K562 (cell line): ENCODE data around the gene GAK. TPM values are rescaled to one million over a fixed set of nuclear protein-coding genes. Genes with fewer than 3 reads are reported as not detected.

ENCODE experiments used
- ATAC-seq: fragments of 200-7000 bp; cut with Tn5 transposase; 3 replicates; pipeline ENCODE4 v1.9.1; 2020; ENCODE audit warnings: moderate library complexity
- BruUV-seq: library from RNA; stranded (reverse); fragments of 400-500 nt; replicated peaks from 2 replicates; lab custom pipeline; 2021; lab: Mats Ljungman, UMichigan
- CTCF ChIA-PET: fragments of 300-600 bp; formaldehyde crosslinking; extraction: SDS; loops from one replicate; lab custom pipeline; 2021; ENCODE audit warnings: low intra/inter-chr PET ratio; lab: Yijun Ruan, JAX
- POLR2A ChIA-PET: fragments of 300-600, 350-650 bp; sonication (Branson Sonifier 250); formaldehyde crosslinking; extraction: SDS; loops from one replicate; lab custom pipeline; 2021; ENCODE audit warnings: antibody characterized with exemption, inconsistent platforms; lab: Yijun Ruan, JAX
- DNase-seq, 4 experiments: peaks; one replicate each; pipeline versions ENCODE4 v3.0.0 to v3.0.0-alpha.2; 2011 to 2018; ENCODE audit warnings: low spot score in 3 of 4, mixed read lengths in 3 of 4; ENCODE audit errors: extremely low read depth in 1 of 4
- FAIRE-seq: peaks from 2 replicates; lab custom pipeline; 2011; peaks lifted over from hg19 to GRCh38; lab: Jason Lieb, UNC
- H2AFZ ChIP-seq: 2 replicates; pipeline ENCODE4 v1.6.0; 2011; ENCODE audit warnings: low read depth, low read length, control low read depth, inconsistent platforms
- H3K27ac ChIP-seq: fragments of 200-600 bp; 3 replicates; pipeline ENCODE4 v1.8.0; 2011; ENCODE audit warnings: low read depth, mild to moderate bottlenecking, control low read depth, inconsistent platforms, low read length, moderate library complexity, mixed read lengths; ENCODE audit errors: extremely low read depth
- H3K27me3 ChIP-seq, 2 experiments: fragments of 300-600 bp in 1 of 2; 2 replicates in 1 of 2; 3 replicates in 1 of 2; pipeline versions ENCODE4 v1.6.0 to v1.8.0; 2011; ENCODE audit warnings: inconsistent platforms in 2 of 2, low read length in 2 of 2, mild to moderate bottlenecking in 1 of 2, mixed read lengths in 1 of 2, moderate library complexity in 1 of 2; ENCODE audit not compliant: control insufficient read depth in 2 of 2, insufficient read depth in 2 of 2
- H3K36me3 ChIP-seq: fragments of 300-600 bp; 3 replicates; pipeline ENCODE4 v1.8.0; 2011; ENCODE audit warnings: mild to moderate bottlenecking, low read length, inconsistent platforms; ENCODE audit not compliant: control insufficient read depth, insufficient read depth
- H3K4me1 ChIP-seq, 2 experiments: fragments of 200-600 bp in 1 of 2; replicated peaks in 1 of 2; 2 replicates in 1 of 2; 3 replicates in 1 of 2; pipeline versions ENCODE4 v1.5.1 to v1.8.0; 2011; ENCODE audit warnings: inconsistent platforms in 2 of 2, low read length in 2 of 2, mild to moderate bottlenecking in 1 of 2, mixed read lengths in 1 of 2, moderate library complexity in 1 of 2; ENCODE audit not compliant: control insufficient read depth in 2 of 2, insufficient read depth in 2 of 2
- H3K4me2 ChIP-seq: 2 replicates; pipeline ENCODE4 v1.6.1; 2011; ENCODE audit warnings: low read length, control low read depth, inconsistent platforms, mixed read lengths; ENCODE audit not compliant: insufficient read depth
- H3K4me3 ChIP-seq: fragments of 200-600 bp; sonication (generic), shearing (Covaris generic); 2 replicates; pipeline ENCODE4 v1.5.1; 2016; ENCODE audit warnings: control low read depth, inconsistent platforms
- H3K79me2 ChIP-seq: fragments of 200-600 bp; 3 replicates; pipeline ENCODE4 v1.8.0; 2011; ENCODE audit warnings: low read length, inconsistent platforms; ENCODE audit not compliant: control insufficient read depth, insufficient read depth
- H3K9ac ChIP-seq, 2 experiments: 2 replicates each; pipeline versions ENCODE4 v1.6.0 to v1.6.1; 2011; ENCODE audit warnings: low read depth in 2 of 2, low read length in 2 of 2, control low read depth in 1 of 2, inconsistent platforms in 1 of 2, mild to moderate bottlenecking in 1 of 2, mixed read lengths in 1 of 2; ENCODE audit not compliant: insufficient read depth in 1 of 2
- H3K9me1 ChIP-seq: one replicate; pipeline ENCODE4 v1.6.0; 2011; ENCODE audit warnings: inconsistent platforms, mild to moderate bottlenecking, low read length, moderate library complexity; ENCODE audit not compliant: control insufficient read depth, insufficient read depth
- H3K9me3 ChIP-seq: replicated peaks from 2 replicates; pipeline ENCODE4 v1.5.1; 2011; ENCODE audit warnings: low read depth, low read length, inconsistent platforms; ENCODE audit not compliant: control insufficient read depth, insufficient read depth
- H4K20me1 ChIP-seq: replicated peaks from 2 replicates; pipeline ENCODE4 v1.6.1; 2011; ENCODE audit warnings: low read length, inconsistent platforms, mixed read lengths; ENCODE audit not compliant: control insufficient read depth, insufficient read depth
- ARHGAP35 ChIP-seq: fragments of 450-650 bp; IDR thresholded peaks from 2 replicates; pipeline ENCODE4 v1.6.1; 2018; ENCODE audit not compliant: partially characterized antibody
- ARID2 ChIP-seq: fragments of 450-650 bp; IDR thresholded peaks from 2 replicates; pipeline ENCODE4 v1.6.1; 2017; ENCODE audit warnings: antibody characterized with exemption, mild to moderate bottlenecking
- HIVEP1 ChIP-seq: fragments of 250-450 bp; sonication (Bioruptor Pico); IDR thresholded peaks from 2 replicates; pipeline ENCODE4 v1.4.0; 2020; ENCODE audit warnings: mild to moderate bottlenecking
- LCOR ChIP-seq: sonication (generic); formaldehyde crosslinking; IDR thresholded peaks from 2 replicates; pipeline ENCODE4 v1.8.0; 2022; ENCODE audit warnings: mild to moderate bottlenecking, missing genetic modification reagents
- MEIS2 ChIP-seq: fragments of 450-650 bp; IDR thresholded peaks from 2 replicates; pipeline ENCODE4 v1.6.1; 2014; ENCODE audit warnings: mild to moderate bottlenecking; ENCODE audit not compliant: partially characterized antibody
- NFATC3 ChIP-seq: fragments of 450-650 bp; IDR thresholded peaks from 2 replicates; pipeline ENCODE4 v1.6.1; 2017; ENCODE audit warnings: mild to moderate bottlenecking
- PCBP2 ChIP-seq: fragments of 200-400 bp; formaldehyde crosslinking; IDR thresholded peaks from 2 replicates; pipeline ENCODE4 v1.6.1; 2018; ENCODE audit warnings: low read length, low read depth, mild to moderate bottlenecking, moderate library complexity; ENCODE audit not compliant: poor library complexity, severe bottlenecking
- PRMT5 ChIP-seq: sonication (generic); formaldehyde crosslinking; IDR thresholded peaks from 2 replicates; pipeline ENCODE4 v1.5.0; 2020; ENCODE audit warnings: missing genetic modification reagents
- TSC22D4 ChIP-seq: fragments of 450-650 bp; IDR thresholded peaks from 2 replicates; pipeline ENCODE4 v1.6.1; 2016; ENCODE audit warnings: missing genetic modification characterization, missing biosample characterization, control low read depth
- ZNF408 ChIP-seq: fragments of 250-450 bp; sonication (Bioruptor Pico); IDR thresholded peaks from 2 replicates; pipeline ENCODE4 v1.4.0; 2020; ENCODE audit warnings: low read depth, mild to moderate bottlenecking, moderate library complexity
- WGBS: fragments of 100-300 bp; shearing (Covaris generic); methylation state at CpG from one replicate; pipeline ENCODE4 v1.1.6; 2016; ENCODE audit warnings: low coverage, mixed read lengths; ENCODE audit not compliant: insufficient coverage; ENCODE audit errors: missing lambda C conversion rate; 5-methylcytosine and 5-hydroxymethylcytosine counted together
- in situ Hi-C: fragments of 300-500 bp; cut with MboI; formaldehyde crosslinking; loops from 4 replicates; pipeline ENCODE4 v1.15.0; 2018; ENCODE audit warnings: inconsistent platforms, mixed read lengths
- intact Hi-C: fragments of 100-400 bp; cut with micrococcal nuclease; formaldehyde crosslinking; loops from 2 replicates; pipeline ENCODE4 v1.14.2; 2022
- polyA plus RNA-seq, 8 experiments: library from polyadenylated mRNA; depleted of rRNA in 4 of 8; stranded (reverse) in 5 of 8; unstranded in 3 of 8; fragments of >200 nt; fragmentation: Nextera tagmentation in 2 of 8; fragmentation: Illumina TruSeq in 1 of 8; extraction: Ambion mirVana in 2 of 8; extraction: Trizol in 1 of 8; gene quantifications; 2 replicates each; pipeline versions ENCODE4 v1.2.1 to v1.2.3, GENCODE V29; 2011 to 2014; ENCODE audit warnings: inconsistent platforms in 1 of 8, missing spikeins in 1 of 8
- total RNA-seq, 7 experiments: library from RNA; depleted of rRNA in 6 of 7; stranded (reverse); fragments of >200 nt in 6 of 7; fragmentation: Illumina TruSeq in 2 of 7; extraction: Trizol in 2 of 7; gene quantifications; 2 replicates each; pipeline versions ENCODE4 v1.2.1 to v1.2.3, GENCODE V29; 2011 to 2021; ENCODE audit warnings: low replicate concordance in 1 of 7
- TF ChIP-seq, protein P1 (sequence below): sonication (generic); formaldehyde crosslinking; IDR thresholded peaks from 2 replicates; pipeline ENCODE4 v1.8.0; 2023; ENCODE audit warnings: missing genetic modification reagents, mild to moderate bottlenecking, borderline replicate concordance
- TF ChIP-seq, protein P2 (sequence below): fragments of 250-450 bp; sonication (Bioruptor Pico); IDR thresholded peaks from 2 replicates; pipeline ENCODE4 v1.4.0; 2020; ENCODE audit warnings: mild to moderate bottlenecking, moderate library complexity
- TF ChIP-seq, protein P3 (sequence below), 2 experiments: fragments of 450-650 bp; IDR thresholded peaks; 2 replicates each; pipeline ENCODE4 v1.6.1; 2016

The GAK gene
- total and polyA plus RNA-seq, 9 of the 15 experiments (the other 6 are each of a cell fraction or from before 2014, with no cell fraction given), result 1.3 to 102 (median 16.2) TPM

DNA sequence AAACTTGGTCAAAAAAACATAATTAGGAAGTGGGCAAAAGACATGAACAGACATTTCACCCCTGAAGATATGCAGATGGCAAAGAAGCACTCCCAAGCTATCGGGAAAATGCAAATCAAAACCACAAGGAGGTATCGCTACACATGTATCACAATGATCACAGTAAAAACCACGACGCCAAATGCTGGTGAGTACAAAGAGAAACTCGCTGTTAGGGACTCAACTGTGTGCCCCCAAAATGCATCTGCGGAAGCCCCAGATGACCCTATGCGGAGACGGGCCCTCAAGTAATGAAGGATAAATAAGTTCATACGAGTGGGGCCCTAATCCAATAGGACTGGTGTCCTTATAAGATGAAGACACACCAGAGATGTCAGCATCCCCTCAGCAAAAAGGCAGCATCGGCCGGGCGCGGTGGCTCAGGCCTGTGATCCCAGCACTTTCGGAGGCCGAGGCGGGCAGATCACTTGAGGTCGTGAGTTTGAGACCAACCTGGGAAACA lies 10.2 kb downstream of the GAK start:
- DNase-seq (no peak), ATAC-seq (no peak), FAIRE-seq (no peak)
- 88% methylated on average over 17 of the region's 17 CpGs for WGBS
- ChIA-PET POLR2A (interaction anchor here (1.3 to 1.5 kb wide), 2 partner anchors 9 to 24 kb away, joined by 3 to 4 read pairs; no protein-coding TSS in a partner anchor), CTCF (no interaction called here)
- Histone ChIP-seq H3K27ac (no peak overlapping the region), H2AFZ (no peak overlapping the region), H3K9me3 (peaks cover 4% of the 10 kb centered on the region; the same call in 1 of the 2 replicates), H3K4me1 (peaks cover 16 to 23% of the 10 kb centered on the region in 2 experiments; a peak in 4 of 5 replicates), H4K20me1 (peaks cover 23% of the 10 kb centered on the region), H3K79me2 (peaks cover 94% of the 10 kb centered on the region), H3K9me1 (no peaks in the 10 kb centered on the region), H3K4me3 (no peak overlapping the region), H3K4me2 (no peak overlapping the region), H3K9ac (no peak overlapping the region), H3K27me3 (no peaks in the 10 kb centered on the region), H3K36me3 (peaks cover 14% of the 10 kb centered on the region; the same call in 1 of the 3 replicates)
- in situ Hi-C loops, result no loop called here
- no TSS peak for BruUV-seq
- intact Hi-C loops, result no loop called here
- TF ChIP-seq, protein P1, sequence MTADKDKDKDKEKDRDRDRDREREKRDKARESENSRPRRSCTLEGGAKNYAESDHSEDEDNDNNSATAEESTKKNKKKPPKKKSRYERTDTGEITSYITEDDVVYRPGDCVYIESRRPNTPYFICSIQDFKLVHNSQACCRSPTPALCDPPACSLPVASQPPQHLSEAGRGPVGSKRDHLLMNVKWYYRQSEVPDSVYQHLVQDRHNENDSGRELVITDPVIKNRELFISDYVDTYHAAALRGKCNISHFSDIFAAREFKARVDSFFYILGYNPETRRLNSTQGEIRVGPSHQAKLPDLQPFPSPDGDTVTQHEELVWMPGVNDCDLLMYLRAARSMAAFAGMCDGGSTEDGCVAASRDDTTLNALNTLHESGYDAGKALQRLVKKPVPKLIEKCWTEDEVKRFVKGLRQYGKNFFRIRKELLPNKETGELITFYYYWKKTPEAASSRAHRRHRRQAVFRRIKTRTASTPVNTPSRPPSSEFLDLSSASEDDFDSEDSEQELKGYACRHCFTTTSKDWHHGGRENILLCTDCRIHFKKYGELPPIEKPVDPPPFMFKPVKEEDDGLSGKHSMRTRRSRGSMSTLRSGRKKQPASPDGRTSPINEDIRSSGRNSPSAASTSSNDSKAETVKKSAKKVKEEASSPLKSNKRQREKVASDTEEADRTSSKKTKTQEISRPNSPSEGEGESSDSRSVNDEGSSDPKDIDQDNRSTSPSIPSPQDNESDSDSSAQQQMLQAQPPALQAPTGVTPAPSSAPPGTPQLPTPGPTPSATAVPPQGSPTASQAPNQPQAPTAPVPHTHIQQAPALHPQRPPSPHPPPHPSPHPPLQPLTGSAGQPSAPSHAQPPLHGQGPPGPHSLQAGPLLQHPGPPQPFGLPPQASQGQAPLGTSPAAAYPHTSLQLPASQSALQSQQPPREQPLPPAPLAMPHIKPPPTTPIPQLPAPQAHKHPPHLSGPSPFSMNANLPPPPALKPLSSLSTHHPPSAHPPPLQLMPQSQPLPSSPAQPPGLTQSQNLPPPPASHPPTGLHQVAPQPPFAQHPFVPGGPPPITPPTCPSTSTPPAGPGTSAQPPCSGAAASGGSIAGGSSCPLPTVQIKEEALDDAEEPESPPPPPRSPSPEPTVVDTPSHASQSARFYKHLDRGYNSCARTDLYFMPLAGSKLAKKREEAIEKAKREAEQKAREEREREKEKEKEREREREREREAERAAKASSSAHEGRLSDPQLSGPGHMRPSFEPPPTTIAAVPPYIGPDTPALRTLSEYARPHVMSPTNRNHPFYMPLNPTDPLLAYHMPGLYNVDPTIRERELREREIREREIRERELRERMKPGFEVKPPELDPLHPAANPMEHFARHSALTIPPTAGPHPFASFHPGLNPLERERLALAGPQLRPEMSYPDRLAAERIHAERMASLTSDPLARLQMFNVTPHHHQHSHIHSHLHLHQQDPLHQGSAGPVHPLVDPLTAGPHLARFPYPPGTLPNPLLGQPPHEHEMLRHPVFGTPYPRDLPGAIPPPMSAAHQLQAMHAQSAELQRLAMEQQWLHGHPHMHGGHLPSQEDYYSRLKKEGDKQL (CRISPR knock-in tag), result no peak
- TF ChIP-seq, protein P2, sequence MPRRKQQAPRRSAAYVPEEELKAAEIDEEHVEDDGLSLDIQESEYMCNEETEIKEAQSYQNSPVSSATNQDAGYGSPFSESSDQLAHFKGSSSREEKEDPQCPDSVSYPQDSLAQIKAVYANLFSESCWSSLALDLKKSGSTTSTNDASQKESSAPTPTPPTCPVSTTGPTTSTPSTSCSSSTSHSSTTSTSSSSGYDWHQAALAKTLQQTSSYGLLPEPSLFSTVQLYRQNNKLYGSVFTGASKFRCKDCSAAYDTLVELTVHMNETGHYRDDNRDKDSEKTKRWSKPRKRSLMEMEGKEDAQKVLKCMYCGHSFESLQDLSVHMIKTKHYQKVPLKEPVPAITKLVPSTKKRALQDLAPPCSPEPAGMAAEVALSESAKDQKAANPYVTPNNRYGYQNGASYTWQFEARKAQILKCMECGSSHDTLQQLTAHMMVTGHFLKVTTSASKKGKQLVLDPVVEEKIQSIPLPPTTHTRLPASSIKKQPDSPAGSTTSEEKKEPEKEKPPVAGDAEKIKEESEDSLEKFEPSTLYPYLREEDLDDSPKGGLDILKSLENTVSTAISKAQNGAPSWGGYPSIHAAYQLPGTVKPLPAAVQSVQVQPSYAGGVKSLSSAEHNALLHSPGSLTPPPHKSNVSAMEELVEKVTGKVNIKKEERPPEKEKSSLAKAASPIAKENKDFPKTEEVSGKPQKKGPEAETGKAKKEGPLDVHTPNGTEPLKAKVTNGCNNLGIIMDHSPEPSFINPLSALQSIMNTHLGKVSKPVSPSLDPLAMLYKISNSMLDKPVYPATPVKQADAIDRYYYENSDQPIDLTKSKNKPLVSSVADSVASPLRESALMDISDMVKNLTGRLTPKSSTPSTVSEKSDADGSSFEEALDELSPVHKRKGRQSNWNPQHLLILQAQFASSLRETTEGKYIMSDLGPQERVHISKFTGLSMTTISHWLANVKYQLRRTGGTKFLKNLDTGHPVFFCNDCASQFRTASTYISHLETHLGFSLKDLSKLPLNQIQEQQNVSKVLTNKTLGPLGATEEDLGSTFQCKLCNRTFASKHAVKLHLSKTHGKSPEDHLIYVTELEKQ (CRISPR knock-in tag), result no peak
- TF ChIP-seq PRMT5 (CRISPR knock-in tag) (no peak), ARHGAP35 (no peak), ZNF408 (no peak), MEIS2 (no peak), TSC22D4 (tag) (no peak), ARID2 (no peak), HIVEP1 (CRISPR knock-in tag) (no peak), PCBP2 (no peak), LCOR (CRISPR knock-in tag) (no peak), NFATC3 (no peak)
- TF ChIP-seq, protein P3, sequence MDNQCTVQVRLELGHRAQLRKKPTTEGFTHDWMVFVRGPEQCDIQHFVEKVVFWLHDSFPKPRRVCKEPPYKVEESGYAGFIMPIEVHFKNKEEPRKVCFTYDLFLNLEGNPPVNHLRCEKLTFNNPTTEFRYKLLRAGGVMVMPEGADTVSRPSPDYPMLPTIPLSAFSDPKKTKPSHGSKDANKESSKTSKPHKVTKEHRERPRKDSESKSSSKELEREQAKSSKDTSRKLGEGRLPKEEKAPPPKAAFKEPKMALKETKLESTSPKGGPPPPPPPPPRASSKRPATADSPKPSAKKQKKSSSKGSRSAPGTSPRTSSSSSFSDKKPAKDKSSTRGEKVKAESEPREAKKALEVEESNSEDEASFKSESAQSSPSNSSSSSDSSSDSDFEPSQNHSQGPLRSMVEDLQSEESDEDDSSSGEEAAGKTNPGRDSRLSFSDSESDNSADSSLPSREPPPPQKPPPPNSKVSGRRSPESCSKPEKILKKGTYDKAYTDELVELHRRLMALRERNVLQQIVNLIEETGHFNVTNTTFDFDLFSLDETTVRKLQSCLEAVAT (IDR thresholded peaks at IDR 0.05), result no peak
